CD4-positive, alpha-beta T cell treated with Interleukin-15 for 1 hour (primary cell): Measurements from ENCODE around the gene APOBEC3H.
"Not testable (repeated sequence)": the region's sequence is repeated elsewhere in the genome, so short reads cannot be mapped to it uniquely, and the experiment has no call there.

Experiments used
- DNase-seq: peaks from one replicate; pipeline ENCODE4 v3.0.0-alpha.2; 2020

Gene APOBEC3H

GRCh38 chr22:39097098-39098020, at the start of gene APOBEC3H:
Gene APOBEC3H, plus strand, starts transcription at chr22:39097244. Its CDS starts 3,035 bp downstream, at chr22:39100279.
- peak; percentile 54 for DNase-seq

GRCh38 chr22:39049486-39049885, 47.6 kb upstream of the APOBEC3H start:
- not testable (repeated sequence) for DNase-seq

DNA sequence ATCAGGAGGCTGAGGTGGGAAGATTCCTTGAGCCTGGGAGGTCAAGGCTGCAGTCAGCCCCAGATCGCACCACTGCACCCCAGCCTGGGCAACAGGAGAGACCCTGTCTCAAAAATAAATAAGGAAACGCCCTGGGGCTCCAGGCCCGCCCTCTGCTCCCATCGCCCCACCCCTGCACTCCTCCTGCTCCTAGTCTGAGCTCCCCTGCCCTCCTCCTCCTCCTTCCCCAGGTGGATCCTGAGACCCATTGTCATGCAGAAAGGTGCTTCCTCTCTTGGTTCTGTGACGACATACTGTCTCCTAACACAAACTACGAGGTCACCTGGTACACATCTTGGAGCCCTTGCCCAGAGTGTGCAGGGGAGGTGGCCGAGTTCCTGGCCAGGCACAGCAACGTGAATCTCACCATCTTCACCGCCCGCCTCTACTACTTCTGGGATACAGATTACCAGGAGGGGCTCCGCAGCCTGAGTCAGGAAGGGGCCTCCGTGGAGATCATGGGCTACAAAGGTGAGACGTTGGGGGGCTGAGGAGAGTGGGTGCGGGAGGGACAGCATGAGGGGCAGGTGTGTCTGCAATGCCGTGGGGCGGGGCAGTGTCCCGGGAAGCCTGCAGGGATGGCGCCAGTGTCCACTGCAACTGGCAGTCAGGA, 45.1 kb upstream of the APOBEC3H start:
- not testable (repeated sequence) for DNase-seq

DNA sequence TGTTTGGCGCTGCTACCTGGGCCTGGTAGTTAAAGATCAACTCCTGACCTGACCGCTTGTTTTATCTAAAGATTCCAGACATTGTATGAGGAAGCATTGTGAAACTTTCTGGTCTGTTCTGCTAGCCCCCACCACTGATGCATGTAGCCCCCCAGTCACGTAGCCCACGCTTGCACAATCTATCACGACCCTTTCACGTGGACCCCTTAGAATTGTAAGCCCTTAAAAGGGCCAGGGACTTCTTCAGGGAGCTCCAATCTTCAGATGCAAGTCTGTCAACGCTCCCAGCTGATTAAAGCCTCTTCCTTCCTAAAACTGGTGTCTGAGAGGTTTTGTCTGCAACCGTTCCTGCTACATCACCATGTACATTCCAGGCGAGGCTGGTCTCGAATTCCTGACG, 41.4 kb upstream of the APOBEC3H start:
- no peak for DNase-seq

DNA sequence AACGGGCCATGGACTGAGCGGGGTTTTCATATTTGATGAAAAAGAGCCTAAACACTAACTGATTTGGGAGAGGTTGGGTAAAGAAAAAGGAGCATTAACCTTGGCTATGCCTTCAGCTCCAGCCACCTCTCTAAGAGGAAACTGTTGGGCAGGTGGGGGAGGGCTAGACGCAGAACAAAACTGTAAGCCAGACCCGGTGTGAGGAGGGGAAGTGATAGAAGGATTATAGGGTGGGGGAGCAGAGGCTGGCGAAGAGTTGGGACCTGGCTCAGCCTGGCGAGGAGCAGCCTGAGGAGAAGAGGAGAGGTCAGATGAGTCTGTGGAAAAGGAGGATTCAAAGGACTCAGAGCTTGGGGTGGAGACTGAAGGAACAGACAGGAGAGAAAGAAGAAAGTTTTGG, 35.8 kb upstream of the APOBEC3H start:
- not testable (repeated sequence) for DNase-seq

DNA sequence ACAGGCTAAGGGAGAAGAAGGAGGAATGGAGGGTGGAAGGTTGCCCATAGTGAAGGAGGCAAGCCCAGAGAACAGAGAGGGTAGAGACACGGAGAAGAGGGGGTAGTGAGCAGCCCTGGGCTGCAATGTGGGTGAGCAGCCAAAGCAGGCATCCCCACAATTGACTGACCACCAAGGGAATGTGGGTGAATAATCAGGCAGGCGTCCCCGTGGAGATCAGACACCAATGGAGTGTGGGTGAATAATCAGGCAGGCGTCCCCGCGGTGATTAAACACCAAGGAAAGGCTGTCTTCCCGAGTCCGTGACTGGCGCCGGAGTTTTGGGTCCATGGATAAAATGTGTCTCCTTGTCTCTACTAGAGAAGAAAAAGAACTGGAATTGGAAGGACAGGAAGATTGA, 35.1 kb upstream of the APOBEC3H start:
- not testable (repeated sequence) for DNase-seq

DNA sequence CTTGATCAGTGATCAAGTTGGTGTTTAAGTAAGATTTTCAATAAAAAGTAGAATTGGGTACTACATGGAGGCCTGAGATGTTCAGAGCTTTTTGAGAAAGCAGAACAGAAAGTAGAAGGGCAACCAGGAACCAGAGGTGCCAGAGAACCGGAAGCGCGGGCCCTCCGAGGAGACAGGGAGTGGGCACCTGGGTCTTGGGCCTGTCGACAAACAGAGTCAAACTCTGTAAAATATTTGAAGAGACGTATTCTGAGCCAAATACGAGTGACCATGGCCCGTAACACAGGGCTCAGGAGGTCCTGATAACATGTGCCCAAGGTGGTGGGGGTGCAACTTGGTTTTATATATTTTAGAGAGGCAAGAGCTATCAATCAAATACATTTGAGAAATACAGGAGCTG, 33.1 kb upstream of the APOBEC3H start:
- peak; percentile 58 for DNase-seq

GRCh38 chr22:39066442-39067276, 30.4 kb upstream of the APOBEC3H start:
- DNase-seq = not testable (repeated sequence)

DNA sequence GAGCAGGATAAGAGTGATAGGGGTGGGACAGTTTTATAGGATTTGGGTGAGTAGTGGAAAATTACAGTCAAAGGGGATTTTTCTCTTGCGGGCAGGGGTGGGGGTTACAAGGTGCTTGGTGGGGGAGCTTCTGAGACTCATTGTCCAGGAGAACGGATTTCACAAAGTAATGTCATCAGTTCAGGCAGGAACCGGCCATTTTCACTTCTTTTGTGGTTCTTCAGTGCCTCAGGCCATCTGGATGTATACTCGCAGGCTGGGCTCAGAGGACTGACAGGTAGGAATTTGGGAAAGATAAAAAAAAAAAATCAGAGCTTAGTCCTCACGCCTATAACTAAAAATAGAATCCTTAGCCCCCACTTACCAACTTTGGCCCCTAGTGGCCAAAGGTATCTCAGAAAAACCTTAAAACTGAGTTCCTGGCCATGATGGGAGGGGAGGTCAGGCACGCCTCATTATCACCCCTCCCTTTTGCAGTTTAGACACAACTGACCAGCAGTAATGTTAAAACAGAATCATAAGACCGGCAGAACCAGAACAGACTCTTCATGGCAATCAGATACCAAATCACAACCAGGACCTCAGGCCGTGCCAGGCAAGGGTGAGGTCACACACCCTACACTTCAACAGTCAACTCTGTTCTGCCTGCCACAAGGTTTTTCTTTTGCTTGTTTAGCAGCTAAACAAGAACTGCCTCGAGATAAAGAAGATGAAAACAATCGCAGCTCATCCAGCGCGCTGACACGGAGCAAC, 28.8 kb upstream of the APOBEC3H start:
- DNase-seq = no peak

- DNase-seq = no peak
Observed at GRCh38 chr22:39070186-39070585, 26.9 kb upstream of the APOBEC3H start.

GRCh38 chr22:39072581-39072981, 24.5 kb upstream of the APOBEC3H start:
- not testable (repeated sequence) for DNase-seq

DNA sequence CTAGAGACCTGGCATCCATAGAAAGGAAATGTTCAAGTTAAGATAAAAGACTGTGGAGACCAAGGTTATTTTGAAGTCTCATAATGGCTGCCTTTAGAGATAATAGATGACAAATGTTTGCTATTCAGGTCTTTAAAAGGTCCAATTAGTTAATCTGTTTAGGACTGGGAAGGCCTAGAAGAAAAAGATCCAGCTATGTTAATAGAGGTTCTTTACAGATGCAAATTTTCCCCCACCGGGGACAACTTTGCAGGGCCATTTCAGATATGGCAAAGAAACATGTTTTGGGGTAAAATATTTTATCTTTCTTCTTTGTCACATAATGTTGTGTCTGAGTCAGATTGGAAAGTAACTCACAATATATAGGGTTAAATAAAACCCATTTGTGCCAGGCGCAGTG, 23.1 kb upstream of the APOBEC3H start:
- DNase-seq = no peak

DNA sequence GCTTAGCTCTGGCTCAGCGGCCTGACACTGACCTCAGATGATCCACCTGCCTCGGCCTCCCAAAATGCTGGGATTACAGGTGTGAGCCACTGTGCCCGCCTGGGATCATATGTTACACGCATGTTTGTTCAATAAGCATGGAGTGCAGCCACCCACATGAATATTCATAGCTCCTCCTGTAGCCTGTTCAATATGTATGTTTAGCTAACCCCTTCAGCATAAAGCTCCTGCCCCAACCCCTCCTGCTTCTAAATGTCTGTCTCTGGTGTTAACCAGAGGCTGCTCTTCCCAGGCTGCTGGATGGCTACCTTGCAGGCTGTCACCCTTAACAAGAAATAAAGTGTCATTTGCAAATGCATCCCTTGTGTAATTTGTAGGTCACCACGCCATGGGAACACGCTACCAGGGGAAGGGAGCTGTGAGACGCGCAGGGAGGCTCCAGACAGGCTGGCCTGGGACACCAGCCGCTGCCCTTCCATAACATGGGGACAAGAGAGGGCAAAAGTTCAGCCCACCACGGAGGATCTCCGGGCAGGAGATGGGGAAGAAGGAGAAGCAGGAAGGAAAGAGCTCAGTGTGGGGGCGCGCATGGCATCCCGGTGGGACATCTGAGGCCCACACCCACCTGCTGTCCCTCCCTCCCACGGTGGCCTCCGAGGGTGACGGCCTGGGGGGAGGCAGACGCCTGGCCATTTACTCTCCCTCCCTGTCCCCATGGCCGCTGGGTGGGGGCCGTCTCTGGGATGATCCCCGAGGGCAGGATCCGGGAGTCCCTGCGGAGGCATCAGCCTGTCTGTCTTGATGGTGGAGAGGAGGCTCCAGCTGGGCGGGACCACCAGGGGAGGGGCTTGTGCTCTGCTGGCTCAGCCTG, 20.7 kb upstream of the APOBEC3H start:
- DNase-seq = not testable (repeated sequence)

DNA sequence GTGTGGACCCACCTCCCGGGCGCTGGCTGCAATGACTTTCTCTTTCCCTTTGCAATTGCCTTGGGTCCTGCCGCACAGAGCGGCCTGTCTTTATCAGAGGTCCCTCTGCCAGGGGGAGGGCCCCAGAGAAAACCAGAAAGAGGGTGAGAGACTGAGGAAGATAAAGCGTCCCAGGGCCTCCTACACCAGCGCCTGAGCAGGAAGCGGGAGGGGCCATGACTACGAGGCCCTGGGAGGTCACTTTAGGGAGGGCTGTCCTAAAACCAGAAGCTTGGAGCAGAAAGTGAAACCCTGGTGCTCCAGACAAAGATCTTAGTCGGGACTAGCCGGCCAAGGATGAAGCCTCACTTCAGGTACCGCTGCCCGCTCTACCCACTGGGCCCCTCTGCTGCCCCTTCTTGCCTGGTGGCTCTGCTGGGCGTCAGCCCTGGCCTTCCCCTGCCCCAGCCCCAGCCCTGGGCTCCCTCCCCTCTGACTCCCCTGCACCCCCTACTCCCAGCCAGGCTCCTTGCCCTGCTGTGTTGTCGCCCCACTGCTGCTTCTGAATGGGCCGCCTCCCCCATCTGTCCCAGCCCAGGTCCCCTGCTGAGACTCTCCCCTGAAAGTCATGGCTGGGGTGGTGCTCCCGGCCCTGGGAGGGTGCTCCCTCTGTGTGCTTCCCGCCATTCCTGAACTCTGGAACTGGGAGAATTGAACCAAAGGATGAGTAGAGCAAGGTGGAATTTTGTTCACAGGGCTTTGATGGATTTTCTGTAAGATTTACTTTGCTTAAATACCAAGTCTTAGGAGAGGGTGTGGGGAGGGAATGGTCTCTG, 19.8 kb upstream of the APOBEC3H start, which contains the start of gene APOBEC3G:
TSS of gene APOBEC3G (plus strand) at position 250 of the 815 bp plus-strand sequence. CDS start at position 337, 87 bp downstream.
- peak; percentile 77 for DNase-seq

- DNase-seq = not testable (repeated sequence)
Observed at GRCh38 chr22:39077912-39078311, 19.1 kb upstream of the APOBEC3H start.

GRCh38 chr22:39078329-39078728, 18.7 kb upstream of the APOBEC3H start:
- DNase-seq = peak; percentile 42

DNA sequence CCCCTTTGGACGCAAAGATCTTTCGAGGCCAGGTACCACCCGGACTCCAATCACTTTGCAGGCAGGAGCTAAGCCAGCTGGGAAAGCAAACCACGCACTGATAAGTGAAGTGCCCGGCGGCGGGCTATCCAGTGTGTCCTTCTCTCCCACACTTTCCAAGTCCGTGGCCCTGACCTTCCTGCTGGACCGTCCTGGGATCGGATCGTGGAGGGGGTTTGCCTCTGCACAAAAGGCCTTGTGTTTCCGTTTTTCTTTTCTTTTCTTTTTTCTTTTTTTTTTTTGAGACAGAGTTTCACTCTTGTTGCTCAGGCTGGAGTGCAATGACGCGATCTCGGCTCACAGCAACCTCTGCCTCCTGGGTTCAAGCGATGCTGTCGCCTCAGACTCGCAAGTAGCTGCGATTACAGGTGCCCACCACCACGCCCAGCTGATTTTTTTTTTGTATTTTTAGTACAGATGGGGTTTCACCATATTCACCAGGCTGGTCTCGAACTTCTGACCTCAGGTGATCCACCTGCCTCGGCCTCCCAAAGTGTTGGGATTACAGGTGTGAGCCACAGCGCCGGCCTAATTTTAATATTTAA, 17.9 kb upstream of the APOBEC3H start:
- DNase-seq = not testable (repeated sequence)

GRCh38 chr22:39080052-39080762, 16.8 kb upstream of the APOBEC3H start:
- peak; percentile 63 for DNase-seq

- DNase-seq = no peak
Observed at GRCh38 chr22:39081016-39081415, 16.0 kb upstream of the APOBEC3H start.
